CD4-positive, CD25-positive, alpha-beta regulatory T cell (primary cell): ENCODE measurements around the gene ARL3. TPM values are rescaled to one million over a fixed set of nuclear protein-coding genes. Genes with fewer than 3 reads are reported as not detected.
A peak's percentile ranks its signal among the peaks of the same experiment; 100 is the strongest.
"Not testable (repeated sequence)": the region's sequence is repeated elsewhere in the genome, so short reads cannot be mapped to it uniquely, and the experiment has no call there.

ENCODE experiments used
- ATAC-seq, 2 donors: fragments of 150-1000 bp; cut with Tn5 transposase; one replicate each; pipeline ENCODE4 v1.10.0; 2021; ENCODE audit warnings: low read depth in 2 of 2, moderate number of reproducible peaks in 2 of 2, moderate library complexity in 1 of 2
- DNase-seq, 3 donors: peaks; one replicate each; pipeline versions ENCODE4 v3.0.0 to v3.0.0-alpha.2; 2012 to 2022; ENCODE audit warnings: mixed read lengths in 1 of 3
- H3K27ac ChIP-seq: one replicate; pipeline ENCODE4 v1.7.0; 2013; ENCODE audit warnings: mild to moderate bottlenecking, low read length; ENCODE audit not compliant: insufficient read depth, poor library complexity, severe bottlenecking
- H3K27me3 ChIP-seq: one replicate; pipeline ENCODE4 v1.7.0; 2013; ENCODE audit warnings: low read length; ENCODE audit not compliant: control insufficient read depth, insufficient read depth
- H3K36me3 ChIP-seq: one replicate; pipeline ENCODE4 v1.7.0; 2013; ENCODE audit warnings: mild to moderate bottlenecking, low read length, moderate library complexity; ENCODE audit not compliant: control insufficient read depth, insufficient read depth
- H3K4me1 ChIP-seq: 2 replicates; pipeline ENCODE4 v1.7.0; 2013; ENCODE audit warnings: mild to moderate bottlenecking, low read length; ENCODE audit not compliant: insufficient read depth, control insufficient read depth, poor library complexity, severe bottlenecking
- H3K4me3 ChIP-seq: one replicate; pipeline ENCODE4 v1.7.0; 2013; ENCODE audit warnings: low read depth, mild to moderate bottlenecking, low read length, moderate library complexity
- H3K9me3 ChIP-seq, 2 experiments: 1 replicate in 1 of 2; 2 replicates in 1 of 2; pipeline ENCODE4 v1.7.0; 2013; ENCODE audit warnings: low read length in 2 of 2, mild to moderate bottlenecking in 1 of 2, moderate library complexity in 1 of 2; ENCODE audit not compliant: control insufficient read depth in 2 of 2
- H3K27ac Mint-ChIP-seq, 3 donors: one replicate each; pipeline ENCODE4 v1.8.0; 2020 to 2022; ENCODE audit warnings: mild to moderate bottlenecking in 3 of 3, mixed read lengths in 3 of 3, moderate library complexity in 2 of 3
- H3K27me3 Mint-ChIP-seq: one replicate; pipeline ENCODE4 v1.8.0; 2022; ENCODE audit warnings: mild to moderate bottlenecking, mixed read lengths
- H3K36me3 Mint-ChIP-seq: one replicate; pipeline ENCODE4 v1.8.0; 2020; ENCODE audit warnings: mixed read lengths
- H3K4me1 Mint-ChIP-seq, 4 donors: one replicate each; pipeline ENCODE4 v1.8.0; 2020 to 2022; ENCODE audit warnings: mixed read lengths in 4 of 4, mild to moderate bottlenecking in 1 of 4
- H3K4me3 Mint-ChIP-seq, 4 donors: one replicate each; pipeline ENCODE4 v1.8.0; 2020 to 2022; ENCODE audit warnings: mild to moderate bottlenecking in 4 of 4, mixed read lengths in 4 of 4, moderate library complexity in 3 of 4
- H3K9me3 Mint-ChIP-seq, 7 donors: one replicate each; pipeline ENCODE4 v1.8.0; 2020 to 2022; ENCODE audit warnings: mixed read lengths in 7 of 7, mild to moderate bottlenecking in 3 of 7, moderate library complexity in 2 of 7
- polyA plus RNA-seq, 4 donors: library from polyadenylated mRNA; unstranded; fragments of 300-500 nt; fragmentation: Illumina TruSeq; gene quantifications; one replicate each; pipeline ENCODE4 v1.2.3, GENCODE V29; 2021
- total RNA-seq: library from RNA; stranded (reverse); gene quantifications from one replicate; pipeline ENCODE4 v1.2.3, GENCODE V29; 2022

Gene ARL3
- total and polyA plus RNA-seq, 5 donors from 2014 or later: 2.0 to 3.3 (median 2.9) TPM

- ATAC-seq: no peak
- DNase-seq: no peak
- H3K4me3 Mint-ChIP-seq: peak overlapping the region; percentile 87 to 99 (median 95)
- peaks cover 0 to 4% (median 0%) of the 10 kb centered on the region in 7 donors for H3K9me3 Mint-ChIP-seq
- Histone ChIP-seq H3K36me3 (no peaks in the 10 kb centered on the region), H3K4me3 (peak overlapping the region; percentile 91), H3K27me3 (no peaks in the 10 kb centered on the region), H3K4me1 (peaks cover 33% of the 10 kb centered on the region), H3K27ac (no peak overlapping the region), H3K9me3 (no peaks in the 10 kb centered on the region)
- H3K36me3 Mint-ChIP-seq: no peaks in the 10 kb centered on the region
- H3K27ac Mint-ChIP-seq: peak overlapping the region; percentile 54 to 96 (median 92)
- H3K4me1 Mint-ChIP-seq: peaks cover 0 to 41% (median 34%) of the 10 kb centered on the region in 4 donors
- no peaks in the 10 kb centered on the region for H3K27me3 Mint-ChIP-seq
Measured at GRCh38 chr10:102743078-102743587, 28.9 kb upstream of the ARL3 start.

DNA sequence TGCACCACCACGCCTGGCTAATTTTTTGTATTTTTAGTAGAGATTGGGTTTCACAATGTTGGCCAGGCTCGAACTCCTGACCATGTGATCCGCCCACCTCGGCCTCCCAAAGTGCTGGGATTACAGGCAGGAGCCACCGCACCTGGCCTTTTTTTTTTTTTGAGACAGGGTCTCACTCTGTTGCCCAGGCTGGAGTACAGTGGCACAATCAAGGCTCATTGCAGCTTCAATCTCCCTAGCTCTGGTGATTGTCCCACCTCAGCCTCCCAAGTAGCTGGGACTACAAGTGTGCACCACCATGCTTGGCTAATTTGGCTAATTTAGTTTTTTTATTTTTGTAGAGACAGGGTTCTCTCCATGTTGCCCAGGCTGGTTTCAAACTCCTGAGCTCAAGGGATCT is 28.1 kb upstream of the ARL3 start:
- H3K27me3 Mint-ChIP-seq, H3K27ac ChIP-seq, H3K9me3 Mint-ChIP-seq, H3K36me3 ChIP-seq, ATAC-seq, H3K36me3 Mint-ChIP-seq, H3K4me3 ChIP-seq, H3K27me3 ChIP-seq, DNase-seq, H3K9me3 ChIP-seq, H3K4me3 Mint-ChIP-seq: not testable (repeated sequence)
- H3K4me1 ChIP-seq: peaks cover 33% of the 10 kb centered on the region
- peak overlapping the region in 2 of 3 donors; percentile 23 to 92 for H3K27ac Mint-ChIP-seq
- H3K4me1 Mint-ChIP-seq: peaks cover 0 to 41% (median 33%) of the 10 kb centered on the region in 4 donors

DNA sequence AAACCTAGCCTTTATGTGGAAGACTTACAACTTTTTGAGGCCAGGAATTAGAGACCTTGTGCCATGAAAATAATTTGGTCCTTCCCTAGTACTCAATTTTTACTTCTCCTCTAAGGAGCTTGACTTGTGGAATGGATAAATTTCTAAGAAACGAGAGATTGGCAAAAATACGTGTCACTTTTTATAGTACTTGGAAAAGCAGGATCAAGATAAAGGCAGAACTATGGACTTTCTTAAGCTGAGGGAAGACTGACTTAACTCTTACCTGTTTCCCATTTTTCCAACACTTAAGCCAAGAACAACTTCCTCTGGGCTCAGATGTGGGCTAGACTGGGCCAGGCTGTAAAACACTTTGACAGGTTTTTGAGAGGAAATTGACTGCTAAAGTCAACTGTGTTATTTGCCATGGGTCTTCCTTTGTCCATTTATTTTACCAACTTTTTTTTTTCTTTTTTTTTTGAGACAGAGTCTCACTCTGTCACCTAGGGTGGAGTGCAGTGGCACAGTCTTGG is 27.6 kb upstream of the ARL3 start:
- peaks cover 0 to 4% (median 0%) of the 10 kb centered on the region in 7 donors for H3K9me3 Mint-ChIP-seq
- H3K27ac ChIP-seq: no peak overlapping the region
- peaks cover 32% of the 10 kb centered on the region for H3K4me1 ChIP-seq
- peaks cover 0 to 39% (median 32%) of the 10 kb centered on the region in 4 donors for H3K4me1 Mint-ChIP-seq
- DNase-seq (no peak), ATAC-seq (no peak)
- no peaks in the 10 kb centered on the region for H3K36me3 ChIP-seq
- no peaks in the 10 kb centered on the region for H3K9me3 ChIP-seq
- no peak overlapping the region for H3K4me3 Mint-ChIP-seq
- no peaks in the 10 kb centered on the region for H3K27me3 ChIP-seq
- no peak overlapping the region for H3K4me3 ChIP-seq
- no peaks in the 10 kb centered on the region for H3K27me3 Mint-ChIP-seq
- no peak overlapping the region for H3K27ac Mint-ChIP-seq
- peaks cover 5% of the 10 kb centered on the region for H3K36me3 Mint-ChIP-seq

- H3K27ac Mint-ChIP-seq: no peak overlapping the region
- H3K4me3 ChIP-seq: no peak overlapping the region
- peaks cover 5% of the 10 kb centered on the region for H3K36me3 Mint-ChIP-seq
- H3K4me1 ChIP-seq: peaks cover 17% of the 10 kb centered on the region
- DNase-seq (no peak), ATAC-seq (no peak)
- no peaks in the 10 kb centered on the region for H3K27me3 ChIP-seq
- peaks cover 0 to 4% (median 0%) of the 10 kb centered on the region in 7 donors for H3K9me3 Mint-ChIP-seq
- no peak overlapping the region for H3K4me3 Mint-ChIP-seq
- H3K9me3 ChIP-seq: no peaks in the 10 kb centered on the region
- H3K27me3 Mint-ChIP-seq: no peaks in the 10 kb centered on the region
- peaks cover 0 to 23% (median 17%) of the 10 kb centered on the region in 4 donors for H3K4me1 Mint-ChIP-seq
- H3K36me3 ChIP-seq: no peaks in the 10 kb centered on the region
- H3K27ac ChIP-seq: no peak overlapping the region
Measured at GRCh38 chr10:102740229-102740628, 26.0 kb upstream of the ARL3 start.

DNA sequence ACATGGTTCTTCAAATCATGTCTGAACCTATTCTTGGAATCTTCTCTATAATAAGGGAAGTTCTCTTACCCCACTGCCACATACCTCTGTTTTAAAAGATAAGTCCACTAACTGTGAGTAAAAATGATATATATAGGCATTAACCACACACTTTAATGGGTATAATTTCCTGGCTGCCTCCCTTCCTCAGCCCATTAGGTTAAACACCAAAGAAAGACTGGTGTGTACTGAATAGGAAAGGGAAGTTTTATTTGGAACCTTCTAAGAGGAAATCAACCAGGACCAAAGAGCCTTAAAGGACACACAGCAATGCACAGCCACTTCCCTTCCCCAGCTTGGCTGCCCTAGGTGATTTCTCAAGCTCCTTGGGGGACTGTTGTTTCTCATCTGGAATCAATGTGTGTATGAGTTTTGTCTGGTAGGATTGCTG is 24.5 kb upstream of the ARL3 start:
- no peak overlapping the region for H3K4me3 ChIP-seq
- H3K4me1 ChIP-seq: peaks cover 4% of the 10 kb centered on the region
- Mint-ChIP-seq H3K27me3 (no peaks in the 10 kb centered on the region), H3K9me3 (peaks cover 0 to 4% (median 0%) of the 10 kb centered on the region in 7 donors), H3K4me3 (no peak overlapping the region), H3K36me3 (peaks cover 12% of the 10 kb centered on the region), H3K4me1 (peaks cover 0 to 12% (median 9%) of the 10 kb centered on the region in 4 donors), H3K27ac (no peak overlapping the region)
- ATAC-seq (no peak), DNase-seq (no peak)
- H3K27ac ChIP-seq: no peak overlapping the region
- no peaks in the 10 kb centered on the region for H3K27me3 ChIP-seq
- H3K36me3 ChIP-seq: no peaks in the 10 kb centered on the region
- H3K9me3 ChIP-seq: no peaks in the 10 kb centered on the region

DNA sequence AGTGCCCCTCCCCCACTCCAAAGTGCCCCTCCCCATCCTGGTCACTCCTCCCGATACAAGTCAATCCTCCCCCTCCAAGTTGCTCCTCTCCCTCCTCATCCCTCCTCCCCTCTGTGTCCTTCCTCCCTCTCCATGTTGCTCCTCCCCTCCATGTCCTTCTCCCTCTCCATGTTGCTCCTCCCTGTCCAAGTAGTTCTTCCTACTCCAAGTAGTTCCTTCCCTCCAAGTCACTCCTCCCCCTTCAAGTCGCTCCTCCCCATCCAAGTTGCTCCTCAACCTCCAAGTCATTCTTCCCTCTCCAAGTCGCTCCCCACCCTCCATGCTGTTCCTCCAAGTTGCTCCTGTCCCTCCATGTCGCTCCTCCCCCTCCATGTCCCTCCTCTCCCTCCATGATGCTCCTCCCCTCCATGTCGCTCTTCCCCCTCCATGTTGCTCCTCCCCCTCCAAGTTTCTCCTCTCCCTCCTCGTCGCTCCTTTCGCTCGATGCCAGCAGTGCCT is 20.9 kb upstream of the ARL3 start:
- DNase-seq (no peak), ATAC-seq (no peak)
- no peaks in the 10 kb centered on the region for H3K9me3 ChIP-seq
- H3K27me3 ChIP-seq: no peaks in the 10 kb centered on the region
- H3K4me3 ChIP-seq: no peak overlapping the region
- H3K27ac ChIP-seq: no peak overlapping the region
- Mint-ChIP-seq H3K27me3 (no peaks in the 10 kb centered on the region), H3K9me3 (no peaks in the 10 kb centered on the region), H3K4me3 (no peak overlapping the region), H3K4me1 (no peaks in the 10 kb centered on the region), H3K27ac (no peak overlapping the region), H3K36me3 (peaks cover 26% of the 10 kb centered on the region)
- H3K36me3 ChIP-seq: peaks cover 16% of the 10 kb centered on the region
- no peaks in the 10 kb centered on the region for H3K4me1 ChIP-seq

DNA sequence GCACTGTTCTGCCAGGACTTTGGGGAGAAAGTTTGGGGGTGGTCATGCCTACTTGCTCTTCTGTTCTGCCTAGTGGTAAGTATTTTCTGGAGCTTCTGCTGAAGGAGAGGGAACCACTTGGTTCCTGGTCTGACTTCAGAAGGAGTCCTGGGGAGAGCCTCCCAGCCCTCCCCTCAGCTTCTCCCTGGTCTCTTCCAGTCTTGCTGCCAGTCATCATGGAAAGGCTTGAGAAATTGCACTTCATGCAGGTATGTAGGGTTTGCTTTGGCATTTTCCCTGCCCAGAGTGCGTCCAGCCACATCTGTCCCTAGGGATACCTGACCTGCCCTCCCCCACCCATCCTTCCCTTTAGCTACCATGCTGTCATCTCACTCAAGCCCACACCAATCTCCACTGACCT is 18.5 kb upstream of the ARL3 start:
- Mint-ChIP-seq H3K27ac (no peak overlapping the region), H3K9me3 (no peaks in the 10 kb centered on the region), H3K4me3 (no peak overlapping the region), H3K27me3 (no peaks in the 10 kb centered on the region), H3K36me3 (peaks cover 25% of the 10 kb centered on the region), H3K4me1 (peaks cover 0 to 2% (median under 1%) of the 10 kb centered on the region in 4 donors)
- Histone ChIP-seq H3K4me3 (no peak overlapping the region), H3K27ac (no peak overlapping the region), H3K9me3 (no peaks in the 10 kb centered on the region), H3K4me1 (no peaks in the 10 kb centered on the region), H3K27me3 (no peaks in the 10 kb centered on the region), H3K36me3 (peaks cover 27% of the 10 kb centered on the region)
- no peak for ATAC-seq
- DNase-seq: no peak

- H3K4me1 ChIP-seq: no peaks in the 10 kb centered on the region
- no peak overlapping the region for H3K27ac ChIP-seq
- H3K4me1 Mint-ChIP-seq: peaks cover 0 to 2% (median under 1%) of the 10 kb centered on the region in 4 donors
- no peak overlapping the region for H3K4me3 ChIP-seq
- no peaks in the 10 kb centered on the region for H3K9me3 ChIP-seq
- peaks cover 33% of the 10 kb centered on the region for H3K36me3 Mint-ChIP-seq
- H3K4me3 Mint-ChIP-seq: no peak overlapping the region
- no peak for DNase-seq
- H3K27me3 Mint-ChIP-seq: no peaks in the 10 kb centered on the region
- H3K27ac Mint-ChIP-seq: no peak overlapping the region
- H3K36me3 ChIP-seq: peaks cover 33% of the 10 kb centered on the region
- H3K9me3 Mint-ChIP-seq: no peaks in the 10 kb centered on the region
- ATAC-seq: no peak
- H3K27me3 ChIP-seq: no peaks in the 10 kb centered on the region
Measured at GRCh38 chr10:102731222-102731800, 17.1 kb upstream of the ARL3 start.
